Measurements from ENCODE around the gene AQP12A.

- TF ChIP-seq CTCF (conservative IDR thresholded peaks at IDR 0.05; ENCODE audit: low read depth, low read length): no peak
- no peak for TF ChIP-seq EZH2phosphoT487 (IDR thresholded peaks at IDR 0.05; ENCODE audit: borderline replicate concordance, low read length)
- TF ChIP-seq EZH2 (IDR thresholded peaks at IDR 0.05; ENCODE audit: low read length, unreplicated experiment): no peak
These were observed 27.0 kb upstream of the AQP12A start for GRCh38 chr2:240664622-240665021.
